Endothelial cell of umbilical vein (primary cell): ENCODE measurements around the gene MMADHC. TPM values are rescaled to one million over a fixed set of nuclear protein-coding genes. Genes with fewer than 3 reads are reported as not detected.

ENCODE experiments used
- BruUV-seq: library from RNA; stranded (reverse); fragments of 400-500 nt; replicated peaks from 2 replicates; lab custom pipeline; 2021; lab: Mats Ljungman, UMichigan
- CTCF ChIA-PET: fragments of 300-600, 350-600 bp; sonication (Branson Sonifier 250); formaldehyde crosslinking; loops from one replicate; lab custom pipeline; 2021; ENCODE audit warnings: antibody characterized with exemption, inconsistent platforms; lab: Charles Lee
- POLR2A ChIA-PET: fragments of 300-600, 350-600 bp; sonication (Branson Sonifier 250); formaldehyde crosslinking; loops from one replicate; lab custom pipeline; 2021; ENCODE audit warnings: antibody characterized with exemption, inconsistent platforms; lab: Charles Lee
- DNase-seq: peaks from one replicate; pipeline ENCODE4 v3.0.0-alpha.2; 2011; ENCODE audit warnings: low read depth, low spot score
- FAIRE-seq: peaks from 2 replicates; lab custom pipeline; 2011; peaks lifted over from hg19 to GRCh38; lab: Jason Lieb, UNC
- H2AFZ ChIP-seq: 2 replicates; pipeline ENCODE4 v1.6.0; 2012; ENCODE audit warnings: low read depth, low read length, control low read depth, inconsistent platforms
- H3K27ac ChIP-seq: 2 replicates; pipeline ENCODE4 v1.5.1; 2011; ENCODE audit warnings: low read depth, mild to moderate bottlenecking, control low read depth, low read length, moderate library complexity; ENCODE audit not compliant: insufficient read depth
- H3K27me3 ChIP-seq, 2 experiments: 2 replicates each; pipeline versions ENCODE4 v1.6.0 to v1.6.1; 2011; ENCODE audit warnings: low read length in 2 of 2, mixed read lengths in 1 of 2; ENCODE audit not compliant: control insufficient read depth in 2 of 2, insufficient read depth in 2 of 2
- H3K36me3 ChIP-seq, 2 experiments: 2 replicates in 1 of 2; 3 replicates in 1 of 2; pipeline ENCODE4 v1.5.1; 2011; ENCODE audit warnings: low read length in 2 of 2, mild to moderate bottlenecking in 1 of 2, moderate library complexity in 1 of 2; ENCODE audit not compliant: control insufficient read depth in 2 of 2, insufficient read depth in 2 of 2; ENCODE audit errors: extremely low read depth in 1 of 2
- H3K4me1 ChIP-seq: 3 replicates; pipeline ENCODE4 v1.5.1; 2011; ENCODE audit warnings: mild to moderate bottlenecking, low read length; ENCODE audit not compliant: control insufficient read depth, insufficient read depth; ENCODE audit errors: extremely low read depth
- H3K4me2 ChIP-seq: 2 replicates; pipeline ENCODE4 v1.6.1; 2011; ENCODE audit warnings: low read length, control low read depth, mixed read lengths; ENCODE audit not compliant: insufficient read depth
- H3K4me3 ChIP-seq, 3 experiments: fragments of 200-600 bp in 1 of 3; sonication (generic), shearing (Covaris generic) in 1 of 3; replicated peaks in 1 of 3; 2 replicates each; pipeline ENCODE4 v1.5.1; 2011 to 2016; ENCODE audit warnings: control low read depth in 3 of 3, low read length in 3 of 3, mild to moderate bottlenecking in 2 of 3, inconsistent platforms in 1 of 3, low read depth in 1 of 3, moderate library complexity in 1 of 3; ENCODE audit not compliant: insufficient read depth in 1 of 3
- H3K79me2 ChIP-seq: 2 replicates; pipeline ENCODE4 v1.6.0; 2012; ENCODE audit warnings: low read length, inconsistent platforms; ENCODE audit not compliant: control insufficient read depth, insufficient read depth
- H3K9ac ChIP-seq: replicated peaks from 2 replicates; pipeline ENCODE3; 2011; ENCODE audit warnings: low read length, control low read depth; ENCODE audit not compliant: insufficient read depth; ENCODE audit errors: extremely low read depth
- H3K9me1 ChIP-seq: replicated peaks from 3 replicates; pipeline ENCODE4 v1.6.0; 2011; ENCODE audit warnings: mild to moderate bottlenecking, low read length; ENCODE audit not compliant: control insufficient read depth, insufficient read depth; ENCODE audit errors: extremely low read depth
- H3K9me3 ChIP-seq: replicated peaks from 2 replicates; pipeline ENCODE4 v1.5.1; 2012; ENCODE audit warnings: low read length, inconsistent platforms; ENCODE audit not compliant: control insufficient read depth, insufficient read depth
- H4K20me1 ChIP-seq: replicated peaks from 2 replicates; pipeline ENCODE3; 2011; ENCODE audit warnings: mild to moderate bottlenecking, low read length; ENCODE audit not compliant: control insufficient read depth, insufficient read depth; ENCODE audit errors: extremely low read depth
- EZH2 ChIP-seq: IDR thresholded peaks from 2 replicates; pipeline ENCODE4 v1.6.1; 2012; ENCODE audit warnings: borderline replicate concordance, low read depth, mild to moderate bottlenecking, moderate library complexity, low read length, inconsistent platforms; ENCODE audit not compliant: severe bottlenecking
- FOS ChIP-seq: IDR thresholded peaks from 2 replicates; pipeline ENCODE4 v1.6.1; 2011; ENCODE audit warnings: mild to moderate bottlenecking, low read length, moderate library complexity, borderline replicate concordance; ENCODE audit not compliant: insufficient read depth
- GATA2 ChIP-seq: IDR thresholded peaks from 2 replicates; pipeline ENCODE4 v1.7.0; 2011; ENCODE audit warnings: low read depth, mild to moderate bottlenecking, moderate library complexity, mixed read lengths, low read length; ENCODE audit not compliant: insufficient read length, insufficient read depth
- JUN ChIP-seq: IDR thresholded peaks from 2 replicates; pipeline ENCODE4 v1.6.1; 2011; ENCODE audit warnings: borderline replicate concordance, low read depth; ENCODE audit not compliant: insufficient read length, insufficient read depth
- MYC ChIP-seq: IDR thresholded peaks from one replicate; pipeline ENCODE4 v1.6.1; 2011; ENCODE audit warnings: mild to moderate bottlenecking, low read depth, low read length
- POLR2A ChIP-seq: IDR thresholded peaks from 2 replicates; pipeline ENCODE4 v1.6.1; 2012; ENCODE audit warnings: low read depth, mild to moderate bottlenecking, control low read depth, low read length
- POLR2AphosphoS5 ChIP-seq: IDR thresholded peaks from 2 replicates; pipeline ENCODE4 v1.6.1; 2012; ENCODE audit warnings: low read depth, mild to moderate bottlenecking, control low read depth, low read length, moderate library complexity; ENCODE audit not compliant: insufficient read depth
- dilution Hi-C: fragments of 300-500 bp; cut with MboI; formaldehyde crosslinking; loops from one replicate; pipeline ENCODE4 v1.15.0; 2019; ENCODE audit warnings: low sequenced_read_pairs; ENCODE audit not compliant: extremely low pct_ligation_motif_present
- intact Hi-C: fragments of 100-400 bp; cut with micrococcal nuclease; formaldehyde crosslinking; loops from one replicate; pipeline ENCODE4 v1.10.0; 2022
- polyA plus RNA-seq, 4 experiments: library from polyadenylated mRNA; depleted of rRNA in 3 of 4; stranded (reverse) in 3 of 4; unstranded in 1 of 4; fragments of >200 nt; gene quantifications; 2 replicates each; pipeline versions ENCODE4 v1.2.1 to v1.2.3, GENCODE V29; 2011 to 2012; ENCODE audit warnings: missing spikeins in 1 of 4
- total RNA-seq: library from RNA; stranded (reverse); gene quantifications from 2 replicates; pipeline ENCODE4 v1.2.3, GENCODE V29; 2021
- TF ChIP-seq, protein P1 (sequence below), 2 donors: IDR thresholded peaks; 1 replicate in 1 of 2; 2 replicates in 1 of 2; pipeline ENCODE4 v1.5.1; 2011; ENCODE audit warnings: low read length in 2 of 2, mild to moderate bottlenecking in 2 of 2, moderate library complexity in 2 of 2, control low read depth in 1 of 2, inconsistent platforms in 1 of 2, low read depth in 1 of 2; ENCODE audit not compliant: insufficient read depth in 1 of 2; ENCODE audit errors: extremely low read depth in 1 of 2
- TF ChIP-seq, protein P2 (sequence below): IDR thresholded peaks from 2 replicates; pipeline ENCODE4 v1.6.1; 2011; ENCODE audit not compliant: insufficient read depth, insufficient read length

Gene MMADHC
- total and polyA plus RNA-seq, 2 donors (not counting 3 experiments of a cell fraction or from before 2014, with no cell fraction given) = 53.4 to 115 TPM

DNA sequence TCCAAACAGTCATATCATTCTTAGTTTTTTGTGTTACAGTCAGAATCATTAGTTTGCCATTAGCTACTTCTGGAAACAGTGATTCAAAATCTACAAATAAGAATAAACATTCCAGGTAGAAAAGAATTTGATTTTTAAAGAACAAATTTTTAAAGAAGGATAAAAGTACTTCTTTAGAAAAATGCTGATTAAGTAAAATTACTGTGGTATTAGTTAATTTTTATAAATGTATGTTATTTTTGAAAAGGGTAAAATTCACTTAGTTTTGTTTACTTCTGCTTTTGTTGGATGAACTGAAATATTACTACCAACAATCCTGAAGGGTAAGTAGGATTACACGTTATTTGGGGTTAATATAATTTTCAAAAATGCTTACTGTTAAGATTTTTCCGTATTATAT lies 11.8 kb downstream of the MMADHC start:
- FAIRE-seq = no peak
- H3K79me2 ChIP-seq = peaks cover 18% of the 10 kb centered on the region

More for the DNA sequence above, 11.8 kb downstream of the MMADHC start:
- DNase-seq = no peak
- Histone ChIP-seq H3K27me3 (no peaks in the 10 kb centered on the region), H3K4me3 (no peak overlapping the region), H3K9me3 (no peaks in the 10 kb centered on the region), H3K9me1 (no peaks in the 10 kb centered on the region), H3K27ac (no peak overlapping the region), H3K36me3 (peaks cover 12 to 29% of the 10 kb centered on the region in 2 experiments), H3K9ac (no peak overlapping the region), H3K4me1 (peaks cover 3% of the 10 kb centered on the region), H2AFZ (no peak overlapping the region), H4K20me1 (peaks cover 4% of the 10 kb centered on the region), H3K4me2 (no peak overlapping the region)
- CTCF ChIA-PET = interaction anchor here (4.9 kb wide), 1 partner anchor 558 kb away, joined by 132 read pairs; no protein-coding TSS in a partner anchor
- BruUV-seq = no TSS peak
- dilution Hi-C loops = no loop called here
- POLR2A ChIA-PET = no interaction called here
- TF ChIP-seq, protein P1, sequence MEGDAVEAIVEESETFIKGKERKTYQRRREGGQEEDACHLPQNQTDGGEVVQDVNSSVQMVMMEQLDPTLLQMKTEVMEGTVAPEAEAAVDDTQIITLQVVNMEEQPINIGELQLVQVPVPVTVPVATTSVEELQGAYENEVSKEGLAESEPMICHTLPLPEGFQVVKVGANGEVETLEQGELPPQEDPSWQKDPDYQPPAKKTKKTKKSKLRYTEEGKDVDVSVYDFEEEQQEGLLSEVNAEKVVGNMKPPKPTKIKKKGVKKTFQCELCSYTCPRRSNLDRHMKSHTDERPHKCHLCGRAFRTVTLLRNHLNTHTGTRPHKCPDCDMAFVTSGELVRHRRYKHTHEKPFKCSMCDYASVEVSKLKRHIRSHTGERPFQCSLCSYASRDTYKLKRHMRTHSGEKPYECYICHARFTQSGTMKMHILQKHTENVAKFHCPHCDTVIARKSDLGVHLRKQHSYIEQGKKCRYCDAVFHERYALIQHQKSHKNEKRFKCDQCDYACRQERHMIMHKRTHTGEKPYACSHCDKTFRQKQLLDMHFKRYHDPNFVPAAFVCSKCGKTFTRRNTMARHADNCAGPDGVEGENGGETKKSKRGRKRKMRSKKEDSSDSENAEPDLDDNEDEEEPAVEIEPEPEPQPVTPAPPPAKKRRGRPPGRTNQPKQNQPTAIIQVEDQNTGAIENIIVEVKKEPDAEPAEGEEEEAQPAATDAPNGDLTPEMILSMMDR (IDR thresholded peaks at IDR 0.05; ENCODE audit: extremely low read depth in 1 of 2, insufficient read depth in 1 of 2, low read depth in 1 of 2, low read length in 2 of 2) = no peak
- TF ChIP-seq POLR2A = no peak
- no peak for TF ChIP-seq MYC
- no peak for TF ChIP-seq EZH2
- no peak for TF ChIP-seq GATA2
- TF ChIP-seq, protein P2, sequence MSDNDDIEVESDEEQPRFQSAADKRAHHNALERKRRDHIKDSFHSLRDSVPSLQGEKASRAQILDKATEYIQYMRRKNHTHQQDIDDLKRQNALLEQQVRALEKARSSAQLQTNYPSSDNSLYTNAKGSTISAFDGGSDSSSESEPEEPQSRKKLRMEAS = no peak
- TF ChIP-seq FOS = no peak
- no peak for TF ChIP-seq JUN
- no peak for TF ChIP-seq POLR2AphosphoS5
- intact Hi-C loops = no loop called here
